ENCODE measurements around the gene HSD3B7.

DNA sequence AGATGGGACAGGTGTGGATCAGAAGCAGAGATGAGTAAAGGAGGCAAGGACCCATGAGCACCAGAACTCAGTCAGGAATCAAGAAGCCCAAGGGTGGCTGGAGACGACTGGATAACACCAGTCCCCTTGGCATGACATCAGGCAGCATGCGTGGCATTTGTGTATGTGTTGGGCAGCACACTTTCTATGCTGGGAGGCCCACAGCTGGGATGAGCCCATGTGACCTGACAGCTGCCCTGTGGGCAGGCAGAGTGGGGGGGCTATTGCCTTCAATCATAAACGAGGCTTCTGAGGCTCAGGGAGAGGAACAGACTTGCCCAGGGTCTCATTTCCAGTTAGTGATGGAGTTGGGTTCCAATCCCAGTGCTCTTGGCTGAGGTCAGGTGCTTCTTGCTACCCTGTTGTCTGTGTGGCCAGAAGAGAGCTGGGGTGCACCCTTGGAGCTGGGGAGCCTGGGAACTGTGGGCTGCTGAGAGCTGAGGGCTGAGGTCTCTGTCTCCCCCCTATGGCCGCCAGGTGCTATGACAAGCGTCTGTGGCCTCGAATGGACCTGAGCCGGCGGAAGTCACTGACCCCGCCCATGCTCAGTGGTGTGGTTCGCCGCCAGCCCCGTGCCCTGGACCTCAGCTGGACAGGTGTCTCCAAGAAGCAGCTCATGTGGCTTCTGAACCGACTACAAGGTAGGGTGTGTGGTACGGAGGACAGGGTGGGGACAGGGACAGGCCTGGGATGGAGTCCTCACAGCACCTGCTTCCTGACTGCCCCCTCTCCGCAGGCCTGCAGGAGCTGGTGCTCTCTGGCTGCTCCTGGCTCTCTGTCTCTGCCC lies 43.2 kb upstream of the HSD3B7 start:
- TF ChIP-seq ZNF274 (IDR thresholded peaks at IDR 0.05; ENCODE audit: low read depth, low read length) = no peak
- TF ChIP-seq YY1 (IDR thresholded peaks at IDR 0.05; ENCODE audit: insufficient read depth, insufficient read length) = no peak

Data from NT2/D1 (cell line).